Caco-2 (cell line): ENCODE data around the gene SNRPD2. TPM values are rescaled to one million over a fixed set of nuclear protein-coding genes. Genes with fewer than 3 reads are reported as not detected.

Experiments used
- BruUV-seq: library from RNA; stranded (reverse); fragments of 400-500 nt; replicated peaks from 2 replicates; lab custom pipeline; 2021; lab: Mats Ljungman, UMichigan
- CTCF ChIA-PET: fragments of 300-600 bp; sonication (Branson Sonifier 250); formaldehyde crosslinking; loops from one replicate; lab custom pipeline; 2022; ENCODE audit warnings: antibody characterized with exemption; lab: Charles Lee
- POLR2A ChIA-PET: fragments of 300-600 bp; sonication (Branson Sonifier 250); formaldehyde crosslinking; loops from one replicate; lab custom pipeline; 2022; ENCODE audit warnings: antibody characterized with exemption; lab: Charles Lee
- DNase-seq, 2 experiments: peaks; one replicate each; pipeline versions ENCODE4 v3.0.0 to v3.0.0-alpha.2; 2020 to 2022
- H3K27me3 ChIP-seq: replicated peaks from 2 replicates; pipeline ENCODE4 v1.6.0; 2011; ENCODE audit warnings: low read length; ENCODE audit not compliant: control insufficient read depth, insufficient read depth
- H3K36me3 ChIP-seq: 2 replicates; pipeline ENCODE4 v1.5.1; 2011; ENCODE audit warnings: low read length; ENCODE audit not compliant: control insufficient read depth, insufficient read depth
- H3K4me1 ChIP-seq: fragments of 250-450 bp; sonication (Bioruptor Pico); 2 replicates; pipeline ENCODE4 v1.5.1; 2020; ENCODE audit warnings: mild to moderate bottlenecking
- H3K4me3 ChIP-seq: 2 replicates; pipeline ENCODE4 v1.5.1; 2011; ENCODE audit warnings: low read depth, mild to moderate bottlenecking, control low read depth, low read length
- H3K9me3 ChIP-seq: fragments of 250-450 bp; sonication (Bioruptor Pico); 2 replicates; pipeline ENCODE4 v1.5.1; 2020; ENCODE audit warnings: mild to moderate bottlenecking, moderate library complexity
- H3K27ac Mint-ChIP-seq: one replicate; pipeline ENCODE4 v1.8.0; 2022; ENCODE audit warnings: mixed read lengths; ENCODE audit not compliant: unreplicated experiment
- H3K27me3 Mint-ChIP-seq: one replicate; pipeline ENCODE4 v1.8.0; 2022; ENCODE audit warnings: mixed read lengths; ENCODE audit not compliant: insufficient read depth, unreplicated experiment
- H3K36me3 Mint-ChIP-seq: one replicate; pipeline ENCODE4 v1.8.0; 2022; ENCODE audit warnings: mild to moderate bottlenecking, mixed read lengths; ENCODE audit not compliant: insufficient read depth, unreplicated experiment
- H3K4me1 Mint-ChIP-seq: one replicate; pipeline ENCODE4 v1.8.0; 2022; ENCODE audit warnings: low read depth, mixed read lengths; ENCODE audit not compliant: unreplicated experiment
- H3K4me3 Mint-ChIP-seq: one replicate; pipeline ENCODE4 v1.8.0; 2022; ENCODE audit warnings: mild to moderate bottlenecking, moderate library complexity, mixed read lengths; ENCODE audit not compliant: unreplicated experiment
- H3K9me3 Mint-ChIP-seq: one replicate; pipeline ENCODE4 v1.8.0; 2022; ENCODE audit warnings: mixed read lengths; ENCODE audit not compliant: unreplicated experiment
- intact Hi-C: fragments of 100-400 bp; cut with micrococcal nuclease; formaldehyde crosslinking; loops from one replicate; pipeline ENCODE4 v1.10.0; 2022; ENCODE audit not compliant: unreplicated experiment
- total RNA-seq: library from RNA; stranded (reverse); gene quantifications from 2 replicates; pipeline ENCODE4 v1.2.3, GENCODE V29; 2022
- TF ChIP-seq, protein P1 (sequence below), 2 experiments: fragments of 200-600 bp in 1 of 2; IDR thresholded peaks; 1 replicate in 1 of 2; 2 replicates in 1 of 2; pipeline versions ENCODE4 v1.5.1 to v1.8.0; 2011 to 2022; ENCODE audit warnings: antibody characterized with exemption in 1 of 2, control low read depth in 1 of 2, inconsistent platforms in 1 of 2, low read depth in 1 of 2, low read length in 1 of 2, mild to moderate bottlenecking in 1 of 2, moderate library complexity in 1 of 2; ENCODE audit not compliant: insufficient read depth in 1 of 2, severe bottlenecking in 1 of 2, unreplicated experiment in 1 of 2

The SNRPD2 gene
- total RNA-seq, 1 experiment from 2014 or later = 579 TPM

DNA sequence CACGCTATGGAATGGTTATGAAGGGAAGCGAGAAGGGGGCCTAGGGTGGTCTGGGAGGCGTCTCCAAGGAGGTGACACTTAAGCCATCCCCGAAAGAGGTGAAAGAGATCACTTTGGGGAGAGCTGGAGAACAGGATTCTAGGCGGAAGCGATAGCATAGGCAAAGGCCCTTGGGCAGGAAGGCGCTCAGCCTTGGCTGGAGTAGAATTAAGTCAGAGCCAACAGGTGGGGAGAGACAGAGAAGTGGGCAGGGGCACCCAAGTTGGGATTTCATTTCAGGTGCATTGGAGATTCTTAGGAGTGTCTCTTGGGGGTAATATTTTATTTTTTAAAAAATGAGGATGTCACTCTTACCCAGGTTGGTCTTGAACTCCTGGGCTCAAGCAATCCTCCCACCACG lies 9.6 kb downstream of the SNRPD2 start:
- peaks cover 12% of the 10 kb centered on the region for H3K4me1 Mint-ChIP-seq
- intact Hi-C loops = no loop called here
- POLR2A ChIA-PET = interaction anchor here (2.0 kb wide), 1 partner anchor 10 kb away, joined by 9 read pairs; the partner anchor contains the start of genes QPCTL and SNRPD2
- CTCF ChIA-PET = interaction anchor here (1.1 to 2.1 kb wide), 3 partner anchors 11 to 91 kb away, joined by 4 to 8 read pairs (median 8); partner anchors contain the start of genes QPCTL and SNRPD2
- H3K27ac Mint-ChIP-seq = peak overlapping the region; percentile 81
- no peaks in the 10 kb centered on the region for H3K9me3 Mint-ChIP-seq
- TF ChIP-seq, protein P1, sequence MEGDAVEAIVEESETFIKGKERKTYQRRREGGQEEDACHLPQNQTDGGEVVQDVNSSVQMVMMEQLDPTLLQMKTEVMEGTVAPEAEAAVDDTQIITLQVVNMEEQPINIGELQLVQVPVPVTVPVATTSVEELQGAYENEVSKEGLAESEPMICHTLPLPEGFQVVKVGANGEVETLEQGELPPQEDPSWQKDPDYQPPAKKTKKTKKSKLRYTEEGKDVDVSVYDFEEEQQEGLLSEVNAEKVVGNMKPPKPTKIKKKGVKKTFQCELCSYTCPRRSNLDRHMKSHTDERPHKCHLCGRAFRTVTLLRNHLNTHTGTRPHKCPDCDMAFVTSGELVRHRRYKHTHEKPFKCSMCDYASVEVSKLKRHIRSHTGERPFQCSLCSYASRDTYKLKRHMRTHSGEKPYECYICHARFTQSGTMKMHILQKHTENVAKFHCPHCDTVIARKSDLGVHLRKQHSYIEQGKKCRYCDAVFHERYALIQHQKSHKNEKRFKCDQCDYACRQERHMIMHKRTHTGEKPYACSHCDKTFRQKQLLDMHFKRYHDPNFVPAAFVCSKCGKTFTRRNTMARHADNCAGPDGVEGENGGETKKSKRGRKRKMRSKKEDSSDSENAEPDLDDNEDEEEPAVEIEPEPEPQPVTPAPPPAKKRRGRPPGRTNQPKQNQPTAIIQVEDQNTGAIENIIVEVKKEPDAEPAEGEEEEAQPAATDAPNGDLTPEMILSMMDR (IDR thresholded peaks at IDR 0.05; ENCODE audit: insufficient read depth in 1 of 2, low read depth in 1 of 2, low read length in 1 of 2, severe bottlenecking in 1 of 2, unreplicated experiment in 1 of 2) = no peak
- no peaks in the 10 kb centered on the region for H3K27me3 Mint-ChIP-seq
- Histone ChIP-seq H3K4me3 (no peak overlapping the region; the same call in 1 of the 2 replicates), H3K4me1 (peaks cover 12% of the 10 kb centered on the region), H3K36me3 (peaks cover under 1% of the 10 kb centered on the region; the same call in 1 of the 2 replicates), H3K9me3 (no peaks in the 10 kb centered on the region), H3K27me3 (no peaks in the 10 kb centered on the region)
- H3K4me3 Mint-ChIP-seq = peak overlapping the region; percentile 76
- BruUV-seq = no TSS peak
- H3K36me3 Mint-ChIP-seq = peaks cover 49% of the 10 kb centered on the region
- DNase-seq = no peak

DNA sequence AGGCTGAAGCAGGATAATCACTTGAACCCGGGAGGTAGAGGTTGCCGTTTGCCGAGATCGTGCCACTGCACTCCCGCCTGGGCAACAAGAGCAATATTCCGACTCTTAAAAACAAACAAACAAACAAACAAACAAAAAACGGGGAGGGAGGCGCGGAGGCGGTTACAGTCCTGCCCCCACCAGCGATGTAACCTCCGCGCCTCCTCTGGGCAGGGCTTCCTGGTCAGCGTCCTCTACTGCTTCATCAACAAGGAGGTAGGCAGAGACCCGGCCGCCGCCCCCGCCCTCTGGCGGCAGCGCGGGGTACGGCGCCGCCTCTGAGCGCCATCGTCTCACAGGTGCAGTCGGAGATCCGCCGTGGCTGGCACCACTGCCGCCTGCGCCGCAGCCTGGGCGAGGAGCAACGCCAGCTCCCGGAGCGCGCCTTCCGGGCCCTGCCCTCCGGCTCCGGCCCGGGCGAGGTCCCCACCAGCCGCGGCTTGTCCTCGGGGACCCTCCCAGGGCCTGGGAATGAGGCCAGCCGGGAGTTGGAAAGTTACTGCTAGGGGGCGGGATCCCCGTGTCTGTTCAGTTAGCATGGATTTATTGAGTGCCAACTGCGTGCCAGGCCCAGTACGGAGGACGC lies 10.2 kb downstream of the SNRPD2 start:
- H3K9me3 Mint-ChIP-seq = no peaks in the 10 kb centered on the region
- no TSS peak for BruUV-seq
- Histone ChIP-seq H3K9me3 (no peaks in the 10 kb centered on the region), H3K4me1 (peaks cover 15% of the 10 kb centered on the region), H3K36me3 (no peaks in the 10 kb centered on the region; the same call in 1 of the 2 replicates), H3K27me3 (no peaks in the 10 kb centered on the region), H3K4me3 (peak overlapping the region; percentile 40)
- peaks cover 49% of the 10 kb centered on the region for H3K36me3 Mint-ChIP-seq
- peaks cover 12% of the 10 kb centered on the region for H3K4me1 Mint-ChIP-seq
- no peaks in the 10 kb centered on the region for H3K27me3 Mint-ChIP-seq
- H3K27ac Mint-ChIP-seq = peak overlapping the region; percentile 81
- ChIA-PET CTCF (interaction anchor here (0.7 to 2.3 kb wide), 5 partner anchors 11 to 91 kb away, joined by 4 to 8 read pairs (median 7); partner anchors contain the start of genes QPCTL and SNRPD2), POLR2A (interaction anchor here (4.5 kb wide), 1 partner anchor 11 kb away, joined by 54 read pairs; the partner anchor contains the start of genes QPCTL and SNRPD2)
- TF ChIP-seq, protein P1 (IDR thresholded peaks at IDR 0.05; ENCODE audit: insufficient read depth in 1 of 2, low read depth in 1 of 2, low read length in 1 of 2, severe bottlenecking in 1 of 2, unreplicated experiment in 1 of 2) = peak; percentile 96 to 97
- intact Hi-C loops = no loop called here
- DNase-seq = peak; percentile 88 to 93
- H3K4me3 Mint-ChIP-seq = peak overlapping the region; percentile 76

DNA sequence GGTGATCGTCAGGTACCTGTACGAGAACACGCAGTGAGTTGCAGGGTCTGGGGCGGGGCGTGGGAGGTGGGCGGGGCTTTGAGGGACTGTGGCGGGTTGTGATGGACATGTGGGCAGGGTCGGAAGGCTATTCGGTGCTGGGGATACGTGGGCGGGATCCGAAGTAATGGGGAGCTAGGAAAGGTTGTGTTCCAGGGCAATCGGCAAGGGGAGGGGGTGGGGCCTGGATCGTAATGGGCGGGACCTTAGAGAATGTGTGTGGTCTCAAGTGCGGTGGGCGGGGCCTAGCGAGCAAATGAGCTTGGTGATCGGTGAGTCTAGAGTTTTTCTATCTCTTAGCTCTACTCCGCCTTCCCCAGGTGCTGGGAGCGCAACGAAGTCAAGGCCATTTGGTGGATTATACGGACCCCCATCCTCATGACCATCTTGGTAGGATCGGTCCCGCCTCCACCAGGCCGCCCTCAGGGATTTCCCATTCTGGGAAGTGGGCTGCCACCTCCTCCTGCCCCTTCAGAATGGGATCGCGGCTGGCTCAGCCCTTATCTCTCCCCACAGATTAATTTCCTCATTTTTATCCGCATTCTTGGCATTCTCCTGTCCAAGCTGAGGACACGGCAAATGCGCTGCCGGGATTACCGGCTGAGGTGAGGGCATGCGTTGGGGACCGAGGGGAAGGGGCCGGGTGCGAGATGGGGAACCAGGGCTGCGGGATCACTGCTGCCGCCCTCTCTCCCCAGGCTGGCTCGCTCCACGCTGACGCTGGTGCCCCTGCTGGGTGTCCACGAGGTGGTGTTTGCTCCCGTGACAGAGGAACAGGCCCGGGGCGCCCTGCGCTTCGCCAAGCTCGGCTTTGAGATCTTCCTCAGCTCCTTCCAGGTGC lies 14.2 kb downstream of the SNRPD2 start:
- TF ChIP-seq, protein P1 (IDR thresholded peaks at IDR 0.05; ENCODE audit: insufficient read depth in 1 of 2, low read depth in 1 of 2, low read length in 1 of 2, severe bottlenecking in 1 of 2, unreplicated experiment in 1 of 2) = peak; percentile 31 to 54
- Mint-ChIP-seq H3K27ac (peak overlapping the region; percentile 88), H3K9me3 (no peaks in the 10 kb centered on the region), H3K4me1 (peaks cover 12% of the 10 kb centered on the region), H3K36me3 (peaks cover 25% of the 10 kb centered on the region), H3K27me3 (no peaks in the 10 kb centered on the region), H3K4me3 (peak overlapping the region; percentile 88)
- H3K27me3 ChIP-seq = no peaks in the 10 kb centered on the region
- peaks cover 16% of the 10 kb centered on the region for H3K4me1 ChIP-seq
- DNase-seq = peak; percentile 96 to 100
- POLR2A ChIA-PET = interaction anchor here (0.6 to 4.5 kb wide), 22 partner anchors 8 to 1321 kb away, joined by 3 to 54 read pairs (median 6); partner anchors contain the start of genes EML2, FBXO46, GIPR and IRF2BP1
- no peaks in the 10 kb centered on the region for H3K36me3 ChIP-seq
- CTCF ChIA-PET = interaction anchor here (0.5 to 3.1 kb wide), 27 partner anchors 8 to 238 kb away, joined by 3 to 50 read pairs (median 5); partner anchors contain the start of genes EML2, GIPR, OPA3 and QPCTL
- intact Hi-C loops = loop anchor here (1.0 kb wide), 2 partner anchors 8 to 15 kb away; partner anchors contain the start of gene QPCTL
- BruUV-seq = TSS peak; percentile 86
- peak overlapping the region; percentile 47 for H3K4me3 ChIP-seq
- H3K9me3 ChIP-seq = no peaks in the 10 kb centered on the region
